ENCODE results near the gene C12orf57. TPM values are rescaled to one million over a fixed set of nuclear protein-coding genes. Genes with fewer than 3 reads are reported as not detected.

C12orf57 gene
- total RNA-seq, 2 donors from 2014 or later, result 114 to 206 TPM

GRCh38 chr12:6955108-6956020 is 11.5 kb downstream of the C12orf57 start:
- no peak for DNase-seq
- H3K27ac ChIP-seq, result peak overlapping the region; percentile 80

DNA sequence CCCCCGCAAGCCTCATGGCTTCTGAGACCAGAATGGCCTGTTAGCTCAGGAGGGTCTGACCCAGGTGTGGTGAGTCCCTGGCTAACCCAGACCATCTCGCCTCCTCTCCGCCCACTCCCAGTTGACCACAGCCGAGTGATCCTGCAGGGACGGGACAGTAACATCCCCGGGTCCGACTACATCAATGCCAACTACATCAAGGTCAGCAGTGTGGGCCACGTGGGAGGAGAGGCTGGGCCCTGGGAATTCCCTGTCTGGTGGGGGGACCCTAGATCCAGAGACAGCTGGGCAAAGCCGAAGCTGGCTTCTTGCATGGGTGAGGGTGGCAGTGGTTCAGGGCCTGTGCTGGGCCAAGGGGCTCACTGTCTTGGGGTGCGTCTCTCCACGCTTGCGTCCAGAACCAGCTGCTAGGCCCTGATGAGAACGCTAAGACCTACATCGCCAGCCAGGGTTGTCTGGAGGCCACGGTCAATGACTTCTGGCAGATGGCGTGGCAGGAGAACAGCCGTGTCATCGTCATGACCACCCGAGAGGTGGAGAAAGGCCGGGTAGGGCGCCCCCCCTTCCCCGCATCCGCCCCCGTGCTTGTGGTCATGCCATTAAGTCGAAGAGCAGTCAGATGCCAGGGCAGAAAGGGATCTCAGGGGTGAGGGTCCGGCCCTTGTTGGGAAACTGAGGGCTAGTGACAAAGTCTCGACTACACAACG is 12.4 kb downstream of the C12orf57 start:
- Histone ChIP-seq H3K36me3 (no peaks in the 10 kb centered on the region), H3K4me1 (peaks cover 10% of the 10 kb centered on the region), H3K9ac (ENCODE audit: low read depth in 2 of 2, low read length in 2 of 2) (no peak overlapping the region), H3K4me3 (no peak overlapping the region), H3K9me3 (no peaks in the 10 kb centered on the region), H3K27ac (no peak overlapping the region), H3K27me3 (no peaks in the 10 kb centered on the region)
- intact Hi-C loops (cut with DNase I), result no loop called here
- no peak for TF ChIP-seq CTCF (IDR thresholded peaks at IDR 0.05)
- DNase-seq, result no peak

More at GRCh38 chr12:6955108-6956020, 11.5 kb downstream of the C12orf57 start:
- Histone ChIP-seq H3K9me3 (no peaks in the 10 kb centered on the region), H3K9ac (ENCODE audit: low read depth in 2 of 2, low read length in 2 of 2) (peak overlapping the region in 1 of 2 donors; percentile 9), H3K27me3 (no peaks in the 10 kb centered on the region), H3K4me1 (peaks cover 8% of the 10 kb centered on the region), H3K36me3 (no peaks in the 10 kb centered on the region), H3K4me3 (no peak overlapping the region)
- no peak for TF ChIP-seq CTCF (IDR thresholded peaks at IDR 0.05)
- intact Hi-C loops (cut with DNase I), result no loop called here

GRCh38 chr12:6957151-6957701 is 13.4 kb downstream of the C12orf57 start:
- H3K27me3 ChIP-seq, result no peaks in the 10 kb centered on the region
- no peak for DNase-seq
- H3K4me1 ChIP-seq, result peaks cover 10% of the 10 kb centered on the region
- intact Hi-C loops (cut with DNase I), result no loop called here
- no peaks in the 10 kb centered on the region for H3K36me3 ChIP-seq
- H3K9me3 ChIP-seq, result no peaks in the 10 kb centered on the region
- no peak overlapping the region for H3K27ac ChIP-seq
- H3K4me3 ChIP-seq, result no peak overlapping the region
- no peak overlapping the region for H3K9ac ChIP-seq (ENCODE audit: low read depth in 2 of 2, low read length in 2 of 2)
- TF ChIP-seq CTCF (IDR thresholded peaks at IDR 0.05), result no peak

DNA sequence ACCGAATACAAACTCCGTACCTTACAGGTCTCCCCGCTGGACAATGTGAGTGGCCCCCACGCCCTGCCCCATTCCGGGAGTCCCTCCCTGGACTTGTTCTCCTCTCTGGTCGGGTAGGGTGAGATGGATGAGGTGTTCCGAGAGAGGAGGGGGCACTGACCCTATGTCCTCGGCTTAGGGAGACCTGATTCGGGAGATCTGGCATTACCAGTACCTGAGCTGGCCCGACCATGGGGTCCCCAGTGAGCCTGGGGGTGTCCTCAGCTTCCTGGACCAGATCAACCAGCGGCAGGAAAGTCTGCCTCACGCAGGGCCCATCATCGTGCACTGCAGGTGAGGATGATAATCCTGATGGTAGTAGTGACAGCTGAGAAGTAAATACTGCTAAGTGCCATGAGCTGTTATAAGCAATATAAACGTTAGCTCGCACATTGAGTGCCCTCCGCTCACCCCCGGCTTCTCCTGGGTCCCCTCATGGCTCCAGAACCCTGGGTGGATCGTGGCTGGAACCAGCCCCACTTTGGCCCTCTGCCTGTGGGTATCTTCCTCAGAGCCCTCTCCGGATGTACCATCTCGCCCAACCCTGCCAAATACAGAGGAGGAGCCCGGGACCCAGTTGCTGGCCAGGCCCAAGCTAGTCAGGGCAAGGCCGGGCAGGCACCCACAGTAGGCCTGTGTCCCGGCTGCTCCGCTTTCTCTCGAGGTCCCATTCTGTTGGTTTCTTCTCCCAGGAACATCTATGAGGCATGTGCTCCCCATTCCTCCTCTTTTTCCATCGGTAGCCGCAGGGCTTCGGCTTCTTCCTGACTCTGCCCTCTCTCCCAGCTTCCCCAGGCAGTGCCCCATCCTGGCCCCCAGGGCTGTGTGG is 14.2 kb downstream of the C12orf57 start:
- Histone ChIP-seq H3K27ac (peak overlapping the region; percentile 95), H3K4me3 (no peak overlapping the region), H3K9ac (ENCODE audit: low read depth in 2 of 2, low read length in 2 of 2) (peak overlapping the region in 1 of 2 donors; percentile 59), H3K36me3 (no peaks in the 10 kb centered on the region), H3K9me3 (no peaks in the 10 kb centered on the region), H3K4me1 (peaks cover 10% of the 10 kb centered on the region), H3K27me3 (no peaks in the 10 kb centered on the region)
- no peak for DNase-seq
- TF ChIP-seq CTCF (IDR thresholded peaks at IDR 0.05), result no peak
- intact Hi-C loops (cut with DNase I), result no loop called here

DNA sequence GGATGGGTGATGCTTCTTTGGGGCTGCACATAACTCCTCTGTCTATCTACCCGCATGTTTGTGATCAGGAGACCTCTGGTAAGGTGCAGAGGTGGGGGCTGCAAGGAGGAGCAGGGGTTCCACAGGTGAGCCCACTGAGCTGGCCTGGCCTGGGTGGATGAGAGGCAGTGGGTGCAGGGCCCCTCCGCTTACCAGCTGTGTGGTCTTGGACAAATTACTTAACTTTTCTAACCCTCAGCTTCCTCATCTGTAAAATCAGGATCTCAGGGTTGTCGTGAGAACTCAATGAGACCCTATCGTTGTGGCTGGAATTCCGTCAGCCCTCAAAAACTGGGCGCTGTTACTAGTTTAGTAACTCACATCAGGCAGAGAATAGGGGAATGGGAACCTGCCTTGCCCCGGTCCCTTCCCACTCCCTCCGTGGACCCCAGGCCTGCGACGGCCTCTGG is 14.8 kb downstream of the C12orf57 start:
- H3K36me3 ChIP-seq, result no peaks in the 10 kb centered on the region
- TF ChIP-seq CTCF (IDR thresholded peaks at IDR 0.05), result no peak
- no peaks in the 10 kb centered on the region for H3K9me3 ChIP-seq
- H3K4me1 ChIP-seq, result peaks cover 10% of the 10 kb centered on the region
- no peak for DNase-seq
- H3K4me3 ChIP-seq, result no peak overlapping the region
- peak overlapping the region; percentile 95 for H3K27ac ChIP-seq
- no peaks in the 10 kb centered on the region for H3K27me3 ChIP-seq
- H3K9ac ChIP-seq (ENCODE audit: low read depth in 2 of 2, low read length in 2 of 2), result peak overlapping the region; percentile 38 to 59
- intact Hi-C loops (cut with DNase I), result no loop called here

Measured in colonic mucosa (tissue), 4 donors.